OCI-LY7 (cell line): ENCODE measurements around the gene PLCE1.

Source experiments
- EZH2phosphoT487 ChIP-seq: fragments of 200-600 bp; sonication (generic); IDR thresholded peaks from 2 replicates; pipeline ENCODE4 v1.6.1; 2018; ENCODE audit warnings: low read depth, borderline replicate concordance, mild to moderate bottlenecking, mixed run types, antibody characterized with exemption, low read length, moderate library complexity, mixed read lengths
- TF ChIP-seq, protein P1 (sequence below): fragments of 200-600 bp; sonication (generic); conservative IDR thresholded peaks from 2 replicates; pipeline ENCODE4 v1.5.1; 2014; ENCODE audit warnings: mild to moderate bottlenecking, antibody characterized with exemption, low read length, moderate library complexity, mixed read lengths

DNA sequence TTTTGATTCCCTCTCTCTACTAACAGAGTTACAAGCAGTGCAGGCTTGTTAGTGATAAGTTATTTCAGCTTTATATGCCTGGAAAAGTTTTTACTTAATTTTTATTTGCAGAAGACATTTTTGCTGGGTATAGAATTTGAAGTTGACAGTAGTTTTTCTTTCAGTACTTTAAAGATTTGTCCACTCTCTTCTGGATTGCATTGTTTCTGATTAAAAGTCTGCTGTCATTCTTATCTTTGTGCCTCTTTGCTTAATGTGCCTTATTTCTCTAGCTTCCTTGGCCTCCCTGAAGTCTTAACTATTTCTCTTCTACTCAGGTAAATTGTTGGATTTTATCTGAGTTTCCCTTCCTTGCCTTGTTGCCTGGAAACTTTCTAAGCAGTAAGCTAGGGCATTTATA is 36.2 kb downstream of the PLCE1 start:
- TF ChIP-seq, protein P1, sequence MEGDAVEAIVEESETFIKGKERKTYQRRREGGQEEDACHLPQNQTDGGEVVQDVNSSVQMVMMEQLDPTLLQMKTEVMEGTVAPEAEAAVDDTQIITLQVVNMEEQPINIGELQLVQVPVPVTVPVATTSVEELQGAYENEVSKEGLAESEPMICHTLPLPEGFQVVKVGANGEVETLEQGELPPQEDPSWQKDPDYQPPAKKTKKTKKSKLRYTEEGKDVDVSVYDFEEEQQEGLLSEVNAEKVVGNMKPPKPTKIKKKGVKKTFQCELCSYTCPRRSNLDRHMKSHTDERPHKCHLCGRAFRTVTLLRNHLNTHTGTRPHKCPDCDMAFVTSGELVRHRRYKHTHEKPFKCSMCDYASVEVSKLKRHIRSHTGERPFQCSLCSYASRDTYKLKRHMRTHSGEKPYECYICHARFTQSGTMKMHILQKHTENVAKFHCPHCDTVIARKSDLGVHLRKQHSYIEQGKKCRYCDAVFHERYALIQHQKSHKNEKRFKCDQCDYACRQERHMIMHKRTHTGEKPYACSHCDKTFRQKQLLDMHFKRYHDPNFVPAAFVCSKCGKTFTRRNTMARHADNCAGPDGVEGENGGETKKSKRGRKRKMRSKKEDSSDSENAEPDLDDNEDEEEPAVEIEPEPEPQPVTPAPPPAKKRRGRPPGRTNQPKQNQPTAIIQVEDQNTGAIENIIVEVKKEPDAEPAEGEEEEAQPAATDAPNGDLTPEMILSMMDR: no peak
- no peak for TF ChIP-seq EZH2phosphoT487
